HepG2 (cell line): ENCODE data around the gene HS3ST3A1. TPM values are rescaled to one million over a fixed set of nuclear protein-coding genes. Genes with fewer than 3 reads are reported as not detected.

Experiments
- CSRNP2 ChIP-seq: sonication (generic); formaldehyde crosslinking; conservative IDR thresholded peaks from 2 replicates; pipeline ENCODE4 v1.8.0; 2022; ENCODE audit warnings: low read depth, missing genetic modification reagents
- ETV6 ChIP-seq: sonication (generic); formaldehyde crosslinking; conservative IDR thresholded peaks from 2 replicates; pipeline ENCODE4 v1.4.0; 2020; ENCODE audit warnings: missing genetic modification reagents
- KAT7 ChIP-seq: IDR thresholded peaks from 2 replicates; pipeline ENCODE4 v1.6.1; 2018; ENCODE audit warnings: borderline replicate concordance, missing compliant biosample characterization
- MAFG ChIP-seq: sonication (generic); formaldehyde crosslinking; IDR thresholded peaks from 2 replicates; pipeline ENCODE4 v1.5.1; 2020; ENCODE audit warnings: mild to moderate bottlenecking, missing genetic modification reagents
- MBD4 ChIP-seq: IDR thresholded peaks from 2 replicates; pipeline ENCODE4 v1.6.1; 2012; ENCODE audit warnings: low read length, inconsistent platforms, borderline replicate concordance
- PRDM15 ChIP-seq: sonication (generic); formaldehyde crosslinking; IDR thresholded peaks from 2 replicates; pipeline ENCODE4 v1.4.0; 2020; ENCODE audit warnings: missing genetic modification reagents
- SPEN ChIP-seq: sonication (generic); formaldehyde crosslinking; IDR thresholded peaks from 2 replicates; pipeline ENCODE4 v1.5.1; 2020; ENCODE audit warnings: low read depth, mild to moderate bottlenecking, missing genetic modification reagents
- ZIK1 ChIP-seq: sonication (generic); formaldehyde crosslinking; IDR thresholded peaks from 2 replicates; pipeline ENCODE4 v1.5.0; 2020; ENCODE audit warnings: mild to moderate bottlenecking, low read depth, missing genetic modification reagents, borderline replicate concordance
- ZNF281 ChIP-seq: sonication (generic); formaldehyde crosslinking; IDR thresholded peaks from 2 replicates; pipeline ENCODE4 v1.4.0; 2020; ENCODE audit warnings: missing genetic modification reagents, borderline replicate concordance
- ZNF296 ChIP-seq: sonication (generic); formaldehyde crosslinking; conservative IDR thresholded peaks from 2 replicates; pipeline ENCODE4 v1.5.0; 2020; ENCODE audit warnings: mild to moderate bottlenecking, missing genetic modification reagents
- ZNF547 ChIP-seq: sonication (generic); formaldehyde crosslinking; IDR thresholded peaks from 2 replicates; pipeline ENCODE4 v1.5.1; 2020; ENCODE audit warnings: mild to moderate bottlenecking, missing genetic modification reagents
- polyA plus RNA-seq, 8 experiments: library from polyadenylated mRNA; depleted of rRNA in 3 of 8; stranded (reverse) in 7 of 8; unstranded in 1 of 8; fragments of >200 nt; fragmentation: Illumina TruSeq in 4 of 8; extraction: Trizol in 4 of 8; gene quantifications; 2 replicates each; pipeline versions ENCODE4 v1.2.1 to v1.2.3, GENCODE V29; 2011 to 2016; ENCODE audit warnings: low read depth in 4 of 8, missing spikeins in 1 of 8, mixed read lengths in 1 of 8; ENCODE audit not compliant: insufficient read depth in 1 of 8
- total RNA-seq, 5 experiments: library from RNA; depleted of rRNA; stranded (reverse); fragments of >200 nt; fragmentation: Illumina TruSeq; extraction: Trizol; gene quantifications; 2 replicates each; pipeline ENCODE4 v1.2.3, GENCODE V29; 2016; ENCODE audit warnings: low read depth in 1 of 5
- TF ChIP-seq, protein P1 (sequence below): sonication (generic); formaldehyde crosslinking; IDR thresholded peaks from 2 replicates; pipeline ENCODE4 v1.5.1; 2020; ENCODE audit warnings: mild to moderate bottlenecking, moderate library complexity, missing genetic modification reagents
- TF ChIP-seq, protein P2 (sequence below): sonication (generic); formaldehyde crosslinking; IDR thresholded peaks from 2 replicates; pipeline ENCODE4 v1.9.0; 2021; ENCODE audit warnings: missing genetic modification reagents, mild to moderate bottlenecking, borderline replicate concordance
- TF ChIP-seq, protein P3 (sequence below): sonication (generic); formaldehyde crosslinking; IDR thresholded peaks from 2 replicates; pipeline ENCODE4 v1.4.0; 2020; ENCODE audit warnings: missing genetic modification reagents

Gene HS3ST3A1
- total and polyA plus RNA-seq, 2 of the 13 experiments (the other 11 are each of a cell fraction or from before 2014, with no cell fraction given) = 1.3 to 3.5 TPM

DNA sequence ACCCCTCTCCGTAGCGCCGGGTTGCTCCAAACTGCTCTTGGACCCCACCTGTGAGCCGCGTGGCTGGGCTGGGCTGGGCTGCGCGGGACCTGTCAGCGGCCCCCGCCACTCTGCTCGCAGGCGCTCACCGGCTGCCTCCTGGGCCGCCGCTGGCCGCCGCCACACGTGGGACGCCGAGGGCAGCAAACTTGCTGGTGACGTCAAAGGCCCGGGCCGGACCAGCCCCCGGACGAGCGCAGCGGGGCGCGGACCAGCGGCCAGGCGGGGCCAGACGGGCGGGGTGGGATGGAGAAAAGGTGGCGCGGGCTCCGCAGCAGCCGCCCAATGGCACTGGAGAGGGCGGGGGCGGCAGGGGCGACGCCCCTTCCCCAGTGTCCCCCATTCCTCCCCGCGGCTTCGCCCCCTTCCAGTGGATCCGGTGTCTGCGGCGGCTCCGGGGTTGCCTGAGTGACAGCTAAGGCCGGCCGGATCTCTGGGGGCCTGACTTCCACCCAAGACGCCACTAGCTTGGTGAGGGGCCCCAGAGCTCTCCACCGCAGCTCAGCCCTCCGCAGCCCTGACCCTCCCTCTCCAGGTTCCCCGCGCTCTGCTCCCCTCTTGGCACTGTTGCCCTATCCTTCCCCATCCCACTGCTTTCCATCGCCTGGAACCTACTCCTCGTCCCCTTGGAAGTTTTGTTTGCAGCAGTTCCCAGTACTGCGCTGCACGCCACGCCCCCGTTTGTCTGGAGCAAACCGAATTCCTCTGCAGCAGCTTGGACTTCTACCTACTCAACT lies at the start of gene HS3ST3A1 (continued):
- TF ChIP-seq PRDM15 (CRISPR knock-in tag) (peak; percentile 78), CSRNP2 (CRISPR knock-in tag) (no peak), SPEN (CRISPR knock-in tag) (no peak), MAFG (CRISPR knock-in tag) (no peak), ZNF547 (CRISPR knock-in tag) (0 out of 2 replicates have a peak, but pooled peaks have one; percentile 30), KAT7 (no peak), ZNF296 (CRISPR knock-in tag) (peak; percentile 70; the same call in 1 of the 2 replicates), MBD4 (no peak), ZNF281 (CRISPR knock-in tag) (no peak), ZIK1 (CRISPR knock-in tag) (no peak), ETV6 (CRISPR knock-in tag) (no peak)
- TF ChIP-seq, protein P1, sequence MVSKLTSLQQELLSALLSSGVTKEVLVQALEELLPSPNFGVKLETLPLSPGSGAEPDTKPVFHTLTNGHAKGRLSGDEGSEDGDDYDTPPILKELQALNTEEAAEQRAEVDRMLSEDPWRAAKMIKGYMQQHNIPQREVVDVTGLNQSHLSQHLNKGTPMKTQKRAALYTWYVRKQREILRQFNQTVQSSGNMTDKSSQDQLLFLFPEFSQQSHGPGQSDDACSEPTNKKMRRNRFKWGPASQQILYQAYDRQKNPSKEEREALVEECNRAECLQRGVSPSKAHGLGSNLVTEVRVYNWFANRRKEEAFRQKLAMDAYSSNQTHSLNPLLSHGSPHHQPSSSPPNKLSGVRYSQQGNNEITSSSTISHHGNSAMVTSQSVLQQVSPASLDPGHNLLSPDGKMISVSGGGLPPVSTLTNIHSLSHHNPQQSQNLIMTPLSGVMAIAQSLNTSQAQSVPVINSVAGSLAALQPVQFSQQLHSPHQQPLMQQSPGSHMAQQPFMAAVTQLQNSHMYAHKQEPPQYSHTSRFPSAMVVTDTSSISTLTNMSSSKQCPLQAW (CRISPR knock-in tag) = no peak
- TF ChIP-seq, protein P2, sequence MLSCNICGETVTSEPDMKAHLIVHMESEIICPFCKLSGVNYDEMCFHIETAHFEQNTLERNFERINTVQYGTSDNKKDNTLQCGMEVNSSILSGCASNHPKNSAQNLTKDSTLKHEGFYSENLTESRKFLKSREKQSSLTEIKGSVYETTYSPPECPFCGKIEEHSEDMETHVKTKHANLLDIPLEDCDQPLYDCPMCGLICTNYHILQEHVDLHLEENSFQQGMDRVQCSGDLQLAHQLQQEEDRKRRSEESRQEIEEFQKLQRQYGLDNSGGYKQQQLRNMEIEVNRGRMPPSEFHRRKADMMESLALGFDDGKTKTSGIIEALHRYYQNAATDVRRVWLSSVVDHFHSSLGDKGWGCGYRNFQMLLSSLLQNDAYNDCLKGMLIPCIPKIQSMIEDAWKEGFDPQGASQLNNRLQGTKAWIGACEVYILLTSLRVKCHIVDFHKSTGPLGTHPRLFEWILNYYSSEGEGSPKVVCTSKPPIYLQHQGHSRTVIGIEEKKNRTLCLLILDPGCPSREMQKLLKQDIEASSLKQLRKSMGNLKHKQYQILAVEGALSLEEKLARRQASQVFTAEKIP (CRISPR knock-in tag) = no peak
- TF ChIP-seq, protein P3, sequence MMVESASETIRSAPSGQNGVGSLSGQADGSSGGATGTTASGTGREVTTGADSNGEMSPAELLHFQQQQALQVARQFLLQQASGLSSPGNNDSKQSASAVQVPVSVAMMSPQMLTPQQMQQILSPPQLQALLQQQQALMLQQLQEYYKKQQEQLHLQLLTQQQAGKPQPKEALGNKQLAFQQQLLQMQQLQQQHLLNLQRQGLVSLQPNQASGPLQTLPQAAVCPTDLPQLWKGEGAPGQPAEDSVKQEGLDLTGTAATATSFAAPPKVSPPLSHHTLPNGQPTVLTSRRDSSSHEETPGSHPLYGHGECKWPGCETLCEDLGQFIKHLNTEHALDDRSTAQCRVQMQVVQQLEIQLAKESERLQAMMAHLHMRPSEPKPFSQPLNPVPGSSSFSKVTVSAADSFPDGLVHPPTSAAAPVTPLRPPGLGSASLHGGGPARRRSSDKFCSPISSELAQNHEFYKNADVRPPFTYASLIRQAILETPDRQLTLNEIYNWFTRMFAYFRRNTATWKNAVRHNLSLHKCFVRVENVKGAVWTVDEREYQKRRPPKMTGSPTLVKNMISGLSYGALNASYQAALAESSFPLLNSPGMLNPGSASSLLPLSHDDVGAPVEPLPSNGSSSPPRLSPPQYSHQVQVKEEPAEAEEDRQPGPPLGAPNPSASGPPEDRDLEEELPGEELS = no peak
